AG04449 (cell line): Measurements from ENCODE around the gene ODF4.
"Not testable (repeated sequence)": the region's sequence is repeated elsewhere in the genome, so short reads cannot be mapped to it uniquely, and the experiment has no call there.

Experiments
- CTCF ChIA-PET: fragments of 350-600 bp; formaldehyde crosslinking; extraction: SDS; loops from one replicate; lab custom pipeline; 2021; ENCODE audit warnings: antibody characterized with exemption; lab: Yijun Ruan, JAX
- POLR2A ChIA-PET: fragments of 400-600, 350-600 bp; formaldehyde crosslinking; extraction: SDS; loops from one replicate; lab custom pipeline; 2020; ENCODE audit warnings: antibody characterized with exemption, inconsistent platforms; lab: Yijun Ruan, JAX
- DNase-seq: peaks from one replicate; pipeline ENCODE4 v3.0.0-alpha.2; 2010; ENCODE audit warnings: low read depth, low spot score
- H3K4me3 ChIP-seq: 2 replicates; pipeline ENCODE4 v1.5.1; 2011; ENCODE audit warnings: low read depth, mild to moderate bottlenecking, control low read depth, low read length
- TF ChIP-seq, protein P1 (sequence below): IDR thresholded peaks from one replicate; pipeline ENCODE4 v1.5.1; 2011; ENCODE audit warnings: mild to moderate bottlenecking, moderate library complexity, low read length, control low read depth, inconsistent platforms; ENCODE audit not compliant: insufficient read depth; ENCODE audit errors: missing control alignments

ODF4 gene

DNA sequence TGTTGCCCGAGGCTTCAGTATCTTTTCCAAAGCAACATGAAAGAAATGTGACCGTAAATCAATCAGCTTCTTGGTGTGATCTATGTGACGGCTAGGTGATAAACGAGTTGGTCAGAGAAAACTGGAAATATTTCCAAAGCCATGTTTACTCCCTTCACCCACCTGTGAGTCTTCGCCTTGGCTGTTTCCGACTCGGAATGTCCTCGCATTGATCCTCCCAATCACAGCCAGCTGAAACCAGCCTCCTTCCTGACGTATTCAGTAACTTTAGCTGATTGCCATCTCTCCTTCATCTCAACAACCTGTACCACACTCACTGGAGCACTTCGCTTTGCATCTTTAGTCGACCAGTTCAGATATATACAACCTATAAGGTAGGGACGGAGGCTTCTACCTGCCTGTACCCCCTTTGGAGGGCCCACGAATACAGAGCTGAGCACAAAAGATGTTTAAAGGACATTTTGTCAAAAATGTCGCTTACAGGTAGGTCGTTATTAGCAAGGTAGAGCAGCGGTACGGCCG lies 36.2 kb downstream of the ODF4 start:
- DNase-seq = no peak
- TF ChIP-seq, protein P1, sequence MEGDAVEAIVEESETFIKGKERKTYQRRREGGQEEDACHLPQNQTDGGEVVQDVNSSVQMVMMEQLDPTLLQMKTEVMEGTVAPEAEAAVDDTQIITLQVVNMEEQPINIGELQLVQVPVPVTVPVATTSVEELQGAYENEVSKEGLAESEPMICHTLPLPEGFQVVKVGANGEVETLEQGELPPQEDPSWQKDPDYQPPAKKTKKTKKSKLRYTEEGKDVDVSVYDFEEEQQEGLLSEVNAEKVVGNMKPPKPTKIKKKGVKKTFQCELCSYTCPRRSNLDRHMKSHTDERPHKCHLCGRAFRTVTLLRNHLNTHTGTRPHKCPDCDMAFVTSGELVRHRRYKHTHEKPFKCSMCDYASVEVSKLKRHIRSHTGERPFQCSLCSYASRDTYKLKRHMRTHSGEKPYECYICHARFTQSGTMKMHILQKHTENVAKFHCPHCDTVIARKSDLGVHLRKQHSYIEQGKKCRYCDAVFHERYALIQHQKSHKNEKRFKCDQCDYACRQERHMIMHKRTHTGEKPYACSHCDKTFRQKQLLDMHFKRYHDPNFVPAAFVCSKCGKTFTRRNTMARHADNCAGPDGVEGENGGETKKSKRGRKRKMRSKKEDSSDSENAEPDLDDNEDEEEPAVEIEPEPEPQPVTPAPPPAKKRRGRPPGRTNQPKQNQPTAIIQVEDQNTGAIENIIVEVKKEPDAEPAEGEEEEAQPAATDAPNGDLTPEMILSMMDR = no peak
- POLR2A ChIA-PET = interaction anchor here (0.7 to 2.2 kb wide), 3 partner anchors 14 to 150 kb away, joined by 3 to 7 read pairs (median 3); partner anchors contain the start of gene RANGRF
- H3K4me3 ChIP-seq = peak overlapping the region; percentile 83
- CTCF ChIA-PET = interaction anchor here (0.6 to 3.0 kb wide), 11 partner anchors 8 to 410 kb away, joined by 3 to 23 read pairs (median 4); no protein-coding TSS in a partner anchor

GRCh38 chr17:8376271-8377067 lies 36.8 kb downstream of the ODF4 start, which contains the start of gene KRABD2:
TSS of gene KRABD2 (minus strand) at chr17:8376704.
- DNase-seq = no peak
- CTCF ChIA-PET = interaction anchor here (0.6 to 3.0 kb wide), 21 partner anchors 11 to 409 kb away, joined by 3 to 23 read pairs (median 4); partner anchors contain the start of gene SLC25A35
- POLR2A ChIA-PET = interaction anchor here (0.7 to 2.2 kb wide), 4 partner anchors 10 to 226 kb away, joined by 3 to 7 read pairs (median 3); partner anchors contain the start of gene RANGRF
- H3K4me3 ChIP-seq = peak within 1 kb of the TSS; percentile 83
- TF ChIP-seq, protein P1 = peak; percentile 90

DNA sequence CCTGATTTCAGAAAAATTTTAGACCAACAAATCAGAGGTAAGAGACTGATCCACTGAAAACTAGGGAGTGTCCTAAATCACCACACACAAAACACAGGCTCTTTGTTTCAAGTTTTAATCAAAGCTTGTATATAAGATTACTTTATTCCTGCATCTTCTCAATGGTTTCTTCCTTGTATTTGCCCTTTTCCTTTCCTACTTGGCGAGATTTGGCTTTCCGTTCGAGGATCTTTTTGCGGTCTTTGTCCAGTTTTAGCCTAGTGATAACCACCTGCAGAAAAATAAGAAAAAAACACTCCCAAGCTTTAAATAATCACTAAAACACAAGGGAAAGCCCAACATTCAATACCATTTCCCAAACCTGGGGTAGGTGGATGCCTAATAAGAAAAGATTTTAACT lies 37.8 kb downstream of the ODF4 start:
- no peak for DNase-seq
- TF ChIP-seq, protein P1 = no peak
- CTCF ChIA-PET = interaction anchor here (0.6 to 3.0 kb wide), 18 partner anchors 10 to 409 kb away, joined by 3 to 23 read pairs (median 4); partner anchors contain the start of gene SLC25A35
- no peak overlapping the region for H3K4me3 ChIP-seq
- POLR2A ChIA-PET = interaction anchor here (0.7 to 1.0 kb wide), 2 partner anchors 17 to 58 kb away, joined by 3 read pairs; partner anchors contain the start of gene NDEL1

GRCh38 chr17:8378117-8378516 lies 38.5 kb downstream of the ODF4 start:
- not testable (repeated sequence) for H3K4me3 ChIP-seq, DNase-seq
- POLR2A ChIA-PET = interaction anchor here (0.7 to 1.0 kb wide), 2 partner anchors 18 to 57 kb away, joined by 3 read pairs; partner anchors contain the start of gene NDEL1
- CTCF ChIA-PET = interaction anchor here (1.6 to 1.9 kb wide), 5 partner anchors 9 to 318 kb away, joined by 3 to 9 read pairs (median 4); no protein-coding TSS in a partner anchor

- TF ChIP-seq, protein P1 = no peak
- POLR2A ChIA-PET = no interaction called here
- no peak for DNase-seq
- H3K4me3 ChIP-seq = no peak overlapping the region
- CTCF ChIA-PET = interaction anchor here (1.1 kb wide), 1 partner anchor 57 kb away, joined by 3 read pairs; no protein-coding TSS in a partner anchor
These were observed 40.4 kb downstream of the ODF4 start for GRCh38 chr17:8380049-8380448.

- POLR2A ChIA-PET = interaction anchor here (1.2 kb wide), 1 partner anchor 17 kb away, joined by 3 read pairs; no protein-coding TSS in a partner anchor
These were observed 42.6 kb downstream of the ODF4 start for GRCh38 chr17:8382052-8382879.

More at GRCh38 chr17:8382052-8382879, 42.6 kb downstream of the ODF4 start:
- DNase-seq = no peak
- TF ChIP-seq, protein P1 = no peak
- peak overlapping the region; percentile 75 for H3K4me3 ChIP-seq
- CTCF ChIA-PET = interaction anchor here (0.7 to 2.4 kb wide), 8 partner anchors 9 to 429 kb away, joined by 3 to 18 read pairs (median 4); no protein-coding TSS in a partner anchor
